GM23338 (cell line): Measurements from ENCODE around the gene COL8A1. TPM values are rescaled to one million over a fixed set of nuclear protein-coding genes. Genes with fewer than 3 reads are reported as not detected.

ENCODE experiments used
- EZH2phosphoT487 ChIP-seq: fragments of 200-600 bp; sonication (generic); IDR thresholded peaks from one replicate; pipeline ENCODE4 v1.8.1; 2018; ENCODE audit warnings: antibody characterized with exemption; ENCODE audit not compliant: unreplicated experiment
- ZNF114 ChIP-seq: fragments of 250-450 bp; sonication (Bioruptor Pico); IDR thresholded peaks from 2 replicates; pipeline ENCODE4 v1.5.0; 2020; ENCODE audit warnings: mild to moderate bottlenecking, moderate library complexity
- ZNF331 ChIP-seq: fragments of 250-450 bp; sonication (Bioruptor Pico); IDR thresholded peaks from 2 replicates; pipeline ENCODE4 v1.5.0; 2020; ENCODE audit warnings: low read depth, mild to moderate bottlenecking, moderate library complexity
- polyA plus RNA-seq: library from polyadenylated mRNA; unstranded; fragments of >200 nt; fragmentation: Nextera tagmentation; extraction: Ambion mirVana; gene quantifications from 2 replicates; pipeline ENCODE4 v1.2.1, GENCODE V29; 2016
- total RNA-seq: library from RNA; depleted of rRNA; stranded (reverse); fragments of >200 nt; shearing (Covaris generic); gene quantifications from 2 replicates; pipeline ENCODE4 v1.2.3, GENCODE V29; 2014
- TF ChIP-seq, protein P1 (sequence below): IDR thresholded peaks from one replicate; pipeline ENCODE4 v1.6.1; 2018; ENCODE audit warnings: antibody characterized with exemption; ENCODE audit not compliant: unreplicated experiment
- TF ChIP-seq, protein P2 (sequence below): fragments of 250-450 bp; sonication (Bioruptor Pico); IDR thresholded peaks from 2 replicates; pipeline ENCODE4 v1.5.0; 2020; ENCODE audit warnings: mild to moderate bottlenecking, moderate library complexity

COL8A1 gene
- total and polyA plus RNA-seq, 2 experiments from 2014 or later: 0.26 to 0.97 TPM

DNA sequence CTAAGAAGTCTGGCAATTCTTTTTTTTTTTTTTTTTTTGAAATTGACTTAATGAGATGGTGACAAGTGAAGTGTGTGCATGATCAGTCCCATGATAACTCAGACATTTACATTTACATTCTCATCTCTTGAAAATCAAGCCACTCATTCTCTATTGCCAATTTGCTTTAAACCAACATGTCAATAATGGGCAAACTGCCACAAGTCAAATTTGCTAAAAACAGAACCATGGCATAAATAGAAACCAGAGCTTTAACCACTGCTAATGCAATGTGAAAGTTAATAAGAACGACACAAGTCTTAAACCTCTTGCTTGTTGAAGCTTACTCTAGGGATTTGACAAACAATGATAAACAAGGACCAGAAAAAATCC, 12.0 kb upstream of the COL8A1 start (continued):
- TF ChIP-seq, protein P1, sequence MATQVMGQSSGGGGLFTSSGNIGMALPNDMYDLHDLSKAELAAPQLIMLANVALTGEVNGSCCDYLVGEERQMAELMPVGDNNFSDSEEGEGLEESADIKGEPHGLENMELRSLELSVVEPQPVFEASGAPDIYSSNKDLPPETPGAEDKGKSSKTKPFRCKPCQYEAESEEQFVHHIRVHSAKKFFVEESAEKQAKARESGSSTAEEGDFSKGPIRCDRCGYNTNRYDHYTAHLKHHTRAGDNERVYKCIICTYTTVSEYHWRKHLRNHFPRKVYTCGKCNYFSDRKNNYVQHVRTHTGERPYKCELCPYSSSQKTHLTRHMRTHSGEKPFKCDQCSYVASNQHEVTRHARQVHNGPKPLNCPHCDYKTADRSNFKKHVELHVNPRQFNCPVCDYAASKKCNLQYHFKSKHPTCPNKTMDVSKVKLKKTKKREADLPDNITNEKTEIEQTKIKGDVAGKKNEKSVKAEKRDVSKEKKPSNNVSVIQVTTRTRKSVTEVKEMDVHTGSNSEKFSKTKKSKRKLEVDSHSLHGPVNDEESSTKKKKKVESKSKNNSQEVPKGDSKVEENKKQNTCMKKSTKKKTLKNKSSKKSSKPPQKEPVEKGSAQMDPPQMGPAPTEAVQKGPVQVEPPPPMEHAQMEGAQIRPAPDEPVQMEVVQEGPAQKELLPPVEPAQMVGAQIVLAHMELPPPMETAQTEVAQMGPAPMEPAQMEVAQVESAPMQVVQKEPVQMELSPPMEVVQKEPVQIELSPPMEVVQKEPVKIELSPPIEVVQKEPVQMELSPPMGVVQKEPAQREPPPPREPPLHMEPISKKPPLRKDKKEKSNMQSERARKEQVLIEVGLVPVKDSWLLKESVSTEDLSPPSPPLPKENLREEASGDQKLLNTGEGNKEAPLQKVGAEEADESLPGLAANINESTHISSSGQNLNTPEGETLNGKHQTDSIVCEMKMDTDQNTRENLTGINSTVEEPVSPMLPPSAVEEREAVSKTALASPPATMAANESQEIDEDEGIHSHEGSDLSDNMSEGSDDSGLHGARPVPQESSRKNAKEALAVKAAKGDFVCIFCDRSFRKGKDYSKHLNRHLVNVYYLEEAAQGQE: no peak
- TF ChIP-seq, protein P2, sequence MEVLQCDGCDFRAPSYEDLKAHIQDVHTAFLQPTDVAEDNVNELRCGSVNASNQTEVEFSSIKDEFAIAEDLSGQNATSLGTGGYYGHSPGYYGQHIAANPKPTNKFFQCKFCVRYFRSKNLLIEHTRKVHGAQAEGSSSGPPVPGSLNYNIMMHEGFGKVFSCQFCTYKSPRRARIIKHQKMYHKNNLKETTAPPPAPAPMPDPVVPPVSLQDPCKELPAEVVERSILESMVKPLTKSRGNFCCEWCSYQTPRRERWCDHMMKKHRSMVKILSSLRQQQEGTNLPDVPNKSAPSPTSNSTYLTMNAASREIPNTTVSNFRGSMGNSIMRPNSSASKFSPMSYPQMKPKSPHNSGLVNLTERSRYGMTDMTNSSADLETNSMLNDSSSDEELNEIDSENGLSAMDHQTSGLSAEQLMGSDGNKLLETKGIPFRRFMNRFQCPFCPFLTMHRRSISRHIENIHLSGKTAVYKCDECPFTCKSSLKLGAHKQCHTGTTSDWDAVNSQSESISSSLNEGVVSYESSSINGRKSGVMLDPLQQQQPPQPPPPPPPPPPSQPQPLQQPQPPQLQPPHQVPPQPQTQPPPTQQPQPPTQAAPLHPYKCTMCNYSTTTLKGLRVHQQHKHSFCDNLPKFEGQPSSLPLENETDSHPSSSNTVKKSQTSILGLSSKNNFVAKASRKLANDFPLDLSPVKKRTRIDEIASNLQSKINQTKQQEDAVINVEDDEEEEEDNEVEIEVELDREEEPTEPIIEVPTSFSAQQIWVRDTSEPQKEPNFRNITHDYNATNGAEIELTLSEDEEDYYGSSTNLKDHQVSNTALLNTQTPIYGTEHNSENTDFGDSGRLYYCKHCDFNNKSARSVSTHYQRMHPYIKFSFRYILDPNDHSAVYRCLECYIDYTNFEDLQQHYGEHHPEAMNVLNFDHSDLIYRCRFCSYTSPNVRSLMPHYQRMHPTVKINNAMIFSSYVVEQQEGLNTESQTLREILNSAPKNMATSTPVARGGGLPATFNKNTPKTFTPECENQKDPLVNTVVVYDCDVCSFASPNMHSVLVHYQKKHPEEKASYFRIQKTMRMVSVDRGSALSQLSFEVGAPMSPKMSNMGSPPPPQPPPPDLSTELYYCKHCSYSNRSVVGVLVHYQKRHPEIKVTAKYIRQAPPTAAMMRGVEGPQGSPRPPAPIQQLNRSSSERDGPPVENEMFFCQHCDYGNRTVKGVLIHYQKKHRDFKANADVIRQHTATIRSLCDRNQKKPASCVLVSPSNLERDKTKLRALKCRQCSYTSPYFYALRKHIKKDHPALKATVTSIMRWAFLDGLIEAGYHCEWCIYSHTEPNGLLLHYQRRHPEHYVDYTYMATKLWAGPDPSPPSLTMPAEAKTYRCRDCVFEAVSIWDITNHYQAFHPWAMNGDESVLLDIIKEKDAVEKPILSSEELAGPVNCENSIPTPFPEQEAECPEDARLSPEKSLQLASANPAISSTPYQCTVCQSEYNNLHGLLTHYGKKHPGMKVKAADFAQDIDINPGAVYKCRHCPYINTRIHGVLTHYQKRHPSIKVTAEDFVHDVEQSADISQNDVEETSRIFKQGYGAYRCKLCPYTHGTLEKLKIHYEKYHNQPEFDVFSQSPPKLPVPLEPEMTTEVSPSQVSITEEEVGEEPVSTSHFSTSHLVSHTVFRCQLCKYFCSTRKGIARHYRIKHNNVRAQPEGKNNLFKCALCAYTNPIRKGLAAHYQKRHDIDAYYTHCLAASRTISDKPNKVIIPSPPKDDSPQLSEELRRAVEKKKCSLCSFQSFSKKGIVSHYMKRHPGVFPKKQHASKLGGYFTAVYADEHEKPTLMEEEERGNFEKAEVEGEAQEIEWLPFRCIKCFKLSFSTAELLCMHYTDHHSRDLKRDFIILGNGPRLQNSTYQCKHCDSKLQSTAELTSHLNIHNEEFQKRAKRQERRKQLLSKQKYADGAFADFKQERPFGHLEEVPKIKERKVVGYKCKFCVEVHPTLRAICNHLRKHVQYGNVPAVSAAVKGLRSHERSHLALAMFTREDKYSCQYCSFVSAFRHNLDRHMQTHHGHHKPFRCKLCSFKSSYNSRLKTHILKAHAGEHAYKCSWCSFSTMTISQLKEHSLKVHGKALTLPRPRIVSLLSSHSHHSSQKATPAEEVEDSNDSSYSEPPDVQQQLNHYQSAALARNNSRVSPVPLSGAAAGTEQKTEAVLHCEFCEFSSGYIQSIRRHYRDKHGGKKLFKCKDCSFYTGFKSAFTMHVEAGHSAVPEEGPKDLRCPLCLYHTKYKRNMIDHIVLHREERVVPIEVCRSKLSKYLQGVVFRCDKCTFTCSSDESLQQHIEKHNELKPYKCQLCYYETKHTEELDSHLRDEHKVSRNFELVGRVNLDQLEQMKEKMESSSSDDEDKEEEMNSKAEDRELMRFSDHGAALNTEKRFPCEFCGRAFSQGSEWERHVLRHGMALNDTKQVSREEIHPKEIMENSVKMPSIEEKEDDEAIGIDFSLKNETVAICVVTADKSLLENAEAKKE: no peak
- TF ChIP-seq EZH2phosphoT487: no peak
- no peak for TF ChIP-seq ZNF331 (CRISPR knock-in tag)
- TF ChIP-seq ZNF114 (CRISPR knock-in tag): no peak
